ENCODE results near the gene UBAC2.

Gene UBAC2

DNA sequence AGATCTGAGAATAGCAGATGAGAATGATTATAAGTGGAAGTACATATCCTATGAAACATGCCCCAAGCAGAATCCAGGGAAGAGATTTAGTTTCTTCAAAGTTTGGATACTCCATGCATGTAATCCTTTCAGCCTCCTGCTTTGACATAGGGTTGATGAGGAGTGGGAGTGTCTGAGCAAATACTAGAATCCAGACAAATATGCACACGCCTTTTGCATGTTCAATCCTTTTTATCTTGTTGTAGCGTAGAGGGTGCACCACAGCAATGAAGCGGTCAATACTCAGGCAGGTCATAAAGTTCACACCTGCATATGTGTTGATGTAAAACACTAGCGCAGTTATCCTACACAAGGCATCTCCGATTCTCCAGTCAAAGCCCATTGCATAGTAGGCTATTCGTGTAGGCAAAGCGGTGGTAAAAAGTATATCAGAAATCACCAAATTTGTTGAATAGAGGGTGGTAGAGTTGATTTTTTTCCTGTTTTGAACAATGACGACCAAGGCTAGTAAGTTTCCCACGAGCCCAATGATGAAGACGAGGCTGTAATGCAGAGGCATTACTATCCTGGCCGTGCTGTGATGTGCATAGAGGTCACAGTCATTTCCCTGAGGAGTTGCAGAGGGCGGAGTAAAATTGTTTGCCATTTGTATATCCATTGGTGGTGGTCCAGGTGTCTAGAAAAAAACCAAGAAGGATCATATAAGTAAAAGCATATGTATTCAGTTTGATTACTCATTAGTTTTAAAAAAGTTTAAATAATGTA is 95.0 kb downstream of the UBAC2 start:
- no peak for DNase-seq (ENCODE audit: low read depth in 2 of 2)

GRCh38 chr13:99296398-99296797 is 95.7 kb downstream of the UBAC2 start:
- DNase-seq (ENCODE audit: low read depth in 2 of 2): no peak

GRCh38 chr13:99297331-99297730 is 96.7 kb downstream of the UBAC2 start:
- no peak for DNase-seq (ENCODE audit: low read depth in 2 of 2)

GRCh38 chr13:99298056-99298455 is 97.4 kb downstream of the UBAC2 start:
- no peak for DNase-seq (ENCODE audit: low read depth in 2 of 2)

DNA sequence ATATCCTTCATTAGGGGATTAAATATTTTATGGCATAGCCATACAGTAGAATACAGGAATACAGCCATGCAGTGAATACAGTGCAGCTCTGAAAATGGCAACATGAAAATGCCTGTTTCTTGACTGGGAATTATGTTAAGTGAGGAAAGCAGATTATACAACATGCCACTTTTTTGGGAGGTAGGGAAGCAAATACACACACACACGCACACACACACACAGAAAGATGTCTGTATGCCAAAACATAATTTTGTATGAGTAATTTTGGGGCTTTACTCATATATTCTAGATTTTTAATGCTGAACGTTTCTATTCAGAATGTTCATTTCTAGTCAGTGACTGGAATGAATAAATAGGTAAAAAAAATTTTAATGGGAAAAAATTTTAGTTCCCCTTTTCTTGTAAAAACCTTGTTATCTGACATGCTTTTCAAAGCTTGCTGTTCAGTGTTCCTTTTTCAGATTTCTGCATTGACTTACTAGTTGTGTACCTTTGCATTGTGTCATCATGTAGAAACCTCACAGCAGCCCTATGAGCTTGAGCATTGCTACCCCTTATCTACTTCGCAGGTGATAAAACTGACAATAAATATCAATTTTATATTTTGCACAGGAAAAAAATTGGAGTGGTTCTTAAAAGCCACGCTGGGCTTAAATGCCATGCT is 98.7 kb downstream of the UBAC2 start:
- DNase-seq (ENCODE audit: low read depth in 2 of 2): no peak

- no peak for DNase-seq (ENCODE audit: low read depth in 2 of 2)
Observed at GRCh38 chr13:99299920-99300341, 99.3 kb downstream of the UBAC2 start.

DNA sequence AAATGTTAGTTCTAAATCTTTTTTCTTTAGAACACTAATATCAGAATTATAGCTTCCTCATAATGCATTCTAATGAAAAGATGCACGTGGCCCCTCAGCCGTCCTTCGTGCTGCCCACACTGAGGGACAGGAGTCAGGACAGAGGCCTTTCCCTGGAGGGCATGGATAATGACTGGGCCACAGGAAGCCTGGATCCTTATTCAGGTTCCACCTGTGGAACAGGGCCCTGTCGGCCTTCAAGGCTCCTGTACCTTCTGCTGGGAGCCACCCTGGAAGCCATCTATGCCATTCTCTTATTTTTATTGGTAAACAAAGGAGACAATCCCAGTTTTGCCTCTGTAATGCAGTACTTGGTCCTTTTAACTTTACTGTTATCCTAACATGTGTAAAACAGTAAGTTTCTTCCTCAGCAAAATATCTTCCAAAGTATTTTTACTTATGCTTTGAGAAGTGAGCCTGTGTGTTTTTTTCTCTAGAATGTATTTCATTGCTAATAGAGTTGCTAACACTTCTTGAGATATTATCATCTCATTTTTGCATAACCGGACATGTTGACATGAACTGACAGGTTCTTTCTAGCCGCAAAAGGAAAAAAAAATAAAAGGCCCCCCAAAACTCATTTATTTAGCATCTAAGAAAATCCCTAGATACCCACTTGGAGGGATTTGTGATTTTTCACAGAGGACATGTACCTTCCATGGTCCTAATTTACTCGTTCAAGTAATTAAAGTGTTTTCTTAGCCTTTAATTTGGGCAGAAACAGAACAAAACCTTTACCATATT is 100.6 kb downstream of the UBAC2 start:
- DNase-seq (ENCODE audit: low read depth in 2 of 2): no peak

GRCh38 chr13:99301913-99302636 is 101.4 kb downstream of the UBAC2 start:
- no peak for DNase-seq (ENCODE audit: low read depth in 2 of 2)

DNA sequence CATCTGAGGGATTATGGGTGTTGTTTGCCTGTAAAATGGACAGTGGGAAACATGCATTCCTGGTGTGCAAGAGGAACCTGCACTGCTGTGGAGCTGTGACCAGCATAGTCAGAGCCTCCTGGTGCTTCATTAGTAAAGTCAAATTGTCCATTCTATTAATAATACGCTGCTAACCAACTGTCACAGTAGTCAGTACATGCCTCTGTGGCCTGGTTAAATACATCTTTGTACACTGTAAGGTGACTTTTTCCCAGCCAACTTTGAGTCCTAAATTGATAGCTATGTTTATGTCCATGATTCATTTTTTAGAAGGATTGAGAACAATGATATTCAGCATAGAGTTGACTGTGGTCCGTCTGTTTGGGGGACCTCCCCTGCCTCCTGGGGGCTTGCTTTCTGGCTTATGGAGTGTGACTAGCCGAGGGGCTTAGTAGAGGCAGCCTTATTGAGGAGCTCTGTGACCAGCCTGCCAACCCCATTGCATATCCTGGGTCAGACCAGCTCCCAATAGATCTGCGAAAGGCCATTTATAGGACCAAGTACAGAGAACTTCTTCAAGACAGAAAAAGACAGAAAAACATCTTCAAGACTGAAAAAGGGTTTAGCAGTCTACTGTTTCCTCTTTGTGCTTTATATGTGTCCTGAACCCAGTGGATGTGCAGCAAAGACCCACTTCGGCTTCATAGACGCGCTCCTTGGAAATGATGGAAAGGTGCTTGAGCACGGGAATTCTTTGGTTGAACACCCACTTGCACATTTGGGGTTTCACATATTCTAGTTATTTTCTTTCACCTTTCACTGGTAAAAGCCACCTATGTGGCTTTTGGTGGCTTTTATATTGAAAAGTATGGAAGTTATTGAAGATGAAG is 102.2 kb downstream of the UBAC2 start:
- DNase-seq (ENCODE audit: low read depth in 2 of 2): no peak

DNA sequence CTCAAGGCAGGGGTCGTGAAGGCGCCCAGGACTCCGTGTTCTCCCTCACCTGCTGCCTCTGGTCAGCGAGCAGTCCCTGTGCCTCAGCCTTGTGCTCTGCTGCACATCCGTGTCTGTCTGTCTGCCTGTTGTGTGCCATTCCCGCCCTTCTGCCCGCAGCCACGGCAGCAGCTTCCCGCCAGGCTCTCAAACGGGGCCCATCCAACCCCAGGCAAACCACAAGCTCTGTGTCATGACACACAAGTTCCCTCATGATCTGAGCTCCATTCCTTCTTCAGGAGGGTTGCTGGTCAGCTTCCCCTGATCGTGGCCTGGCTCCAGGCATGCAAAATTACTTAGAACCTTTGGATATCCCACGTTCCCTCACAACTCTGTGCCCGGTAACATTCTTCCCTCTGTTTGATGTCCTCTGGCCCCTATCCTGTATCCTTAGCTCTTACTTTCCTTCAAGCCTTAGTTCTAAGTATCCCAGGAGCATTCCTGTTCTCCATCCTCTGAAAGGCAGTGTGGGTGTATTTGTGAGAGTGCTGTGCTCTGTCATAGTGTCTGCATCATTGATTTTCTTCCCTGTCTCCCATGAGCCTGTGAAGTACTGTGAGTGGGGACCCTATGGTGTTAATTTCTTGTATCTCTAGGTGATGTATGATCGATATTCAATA is 103.3 kb downstream of the UBAC2 start:
- DNase-seq (ENCODE audit: low read depth in 2 of 2): no peak

DNA sequence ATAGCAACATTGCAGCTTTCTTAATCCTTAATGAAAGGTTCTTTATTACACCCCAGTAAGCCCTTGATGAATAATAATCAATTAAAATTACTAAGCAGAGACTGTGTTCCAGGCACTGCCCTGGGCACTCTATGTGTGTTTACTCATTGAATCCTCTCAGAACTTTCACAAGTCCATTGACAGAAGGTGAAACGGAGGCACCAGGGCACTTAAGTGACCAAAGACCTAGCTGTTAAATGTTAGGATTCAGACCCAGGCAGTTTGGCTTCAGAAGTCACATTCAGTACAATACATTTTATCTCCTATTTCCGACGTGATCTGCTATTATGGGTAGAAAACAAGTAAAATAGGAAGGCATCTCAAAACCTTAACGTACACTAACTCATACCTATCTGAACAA is 103.9 kb downstream of the UBAC2 start:
- DNase-seq (ENCODE audit: low read depth in 2 of 2): no peak

GRCh38 chr13:99305158-99305557 is 104.5 kb downstream of the UBAC2 start:
- DNase-seq (ENCODE audit: low read depth in 2 of 2): no peak

DNA sequence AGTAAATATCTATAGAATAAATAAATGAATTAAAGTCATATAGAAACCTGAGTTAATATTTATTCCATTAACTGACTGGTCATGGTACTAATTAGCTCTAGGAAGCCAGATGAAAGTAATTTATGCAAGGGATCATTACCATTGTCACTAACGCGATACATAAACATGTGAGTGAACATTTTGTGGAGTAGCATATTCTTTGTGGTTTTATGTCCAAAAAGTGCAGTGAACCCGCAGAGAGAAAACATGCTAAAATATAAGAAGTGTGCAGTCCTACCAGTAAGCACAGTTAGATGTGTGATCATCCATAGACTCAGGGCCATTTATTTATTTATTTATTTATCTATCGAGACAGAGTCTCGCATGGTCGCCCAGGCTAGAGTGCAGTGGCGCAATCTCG is 104.9 kb downstream of the UBAC2 start:
- no peak for DNase-seq (ENCODE audit: low read depth in 2 of 2)

GRCh38 chr13:99307247-99307646 is 106.6 kb downstream of the UBAC2 start, which contains the start of gene GPR183:
GPR183 (minus strand) TSS chr13:99307399; CDS start chr13:99296145, 11,254 bp downstream.
- no peak for DNase-seq (ENCODE audit: low read depth in 2 of 2)

GRCh38 chr13:99307648-99308339 is 107.1 kb downstream of the UBAC2 start:
- no peak for DNase-seq (ENCODE audit: low read depth in 2 of 2)

DNA sequence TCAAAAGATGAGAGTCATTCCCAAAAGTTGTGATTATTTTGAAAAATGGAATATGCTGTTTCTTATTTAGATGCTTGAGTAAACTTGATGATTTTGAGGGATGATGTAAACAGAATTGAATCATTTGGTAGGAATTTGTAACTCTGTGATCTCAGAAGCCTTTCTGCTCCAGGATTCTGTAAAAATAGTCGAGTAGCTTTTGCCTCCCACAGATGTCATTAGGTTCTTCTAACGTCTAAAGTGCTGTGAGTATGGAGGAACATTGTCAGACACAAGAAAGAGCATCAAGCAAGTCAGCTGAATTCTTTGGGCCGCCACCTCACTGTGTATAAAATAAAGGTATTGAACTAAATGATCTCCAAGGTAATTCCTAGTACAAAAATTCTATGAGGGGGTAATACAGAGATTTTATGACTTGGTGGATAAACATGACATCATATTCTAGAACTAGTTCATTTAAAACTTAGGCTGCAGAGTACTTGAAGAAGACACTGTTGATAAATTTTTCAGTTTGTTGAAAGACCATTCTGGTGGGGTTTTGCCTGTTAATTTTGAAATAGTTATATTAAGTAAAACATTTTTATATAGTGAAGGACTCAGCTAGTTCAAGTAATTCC is 107.9 kb downstream of the UBAC2 start:
- DNase-seq (ENCODE audit: low read depth in 2 of 2): no peak

DNA sequence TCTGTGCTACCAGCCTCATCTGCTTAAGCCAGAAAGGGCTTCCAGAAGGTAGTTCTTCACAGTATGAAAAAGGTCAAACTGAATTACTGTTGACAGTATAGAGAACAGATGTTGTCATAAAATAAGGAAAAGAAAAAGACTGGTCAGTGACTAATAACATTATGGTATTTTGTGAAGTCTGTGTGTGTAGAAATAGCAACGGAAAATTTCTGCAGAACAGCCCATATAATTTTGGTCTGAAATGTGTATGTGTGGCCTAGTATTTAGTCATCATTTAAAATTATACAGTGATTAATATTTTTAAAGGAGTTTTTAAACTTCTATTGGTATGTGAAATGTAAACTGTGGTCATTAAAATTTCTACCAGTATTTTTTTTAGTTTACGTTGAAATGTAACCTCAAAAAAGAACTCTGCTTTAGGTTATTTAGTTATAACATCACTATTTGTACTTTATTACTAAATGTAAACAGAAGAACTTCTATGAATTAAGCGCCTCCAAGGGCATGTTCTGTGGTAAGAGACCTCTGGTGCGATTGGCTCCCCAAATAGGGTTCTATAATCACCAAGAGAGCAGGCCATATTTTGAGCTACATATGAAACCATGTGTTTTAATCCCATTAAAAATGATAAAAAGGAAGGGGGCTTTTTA is 109.9 kb downstream of the UBAC2 start:
- no peak for DNase-seq (ENCODE audit: low read depth in 2 of 2)

GRCh38 chr13:99311137-99311536 is 110.5 kb downstream of the UBAC2 start:
- DNase-seq (ENCODE audit: low read depth in 2 of 2): no peak
